ENCODE measurements around the gene CEACAM6.
A peak's percentile ranks its signal among the peaks of the same experiment; 100 is the strongest.
"Not testable (repeated sequence)": the region's sequence is repeated elsewhere in the genome, so short reads cannot be mapped to it uniquely, and the experiment has no call there.

CEACAM6 gene

DNA sequence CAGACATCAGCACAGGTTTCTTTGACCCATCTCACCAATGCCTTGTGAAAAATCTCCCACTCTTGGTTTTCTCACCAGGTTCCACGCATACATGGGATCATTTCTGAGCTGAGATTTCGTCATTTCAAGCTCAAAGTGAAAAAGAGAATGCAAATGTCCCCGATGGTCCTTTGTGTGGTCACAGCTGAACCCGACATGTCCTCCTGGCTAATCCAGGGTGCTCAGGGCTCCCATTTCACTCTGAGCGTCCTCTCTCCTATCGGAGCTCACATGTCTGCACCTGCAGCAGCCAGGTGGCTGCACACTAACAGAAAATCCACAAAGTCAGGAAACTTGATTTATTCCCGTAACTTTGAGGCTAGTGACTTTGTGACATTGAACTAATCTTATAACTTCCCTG is 31.7 kb downstream of the CEACAM6 start:
- Histone ChIP-seq H2AFZ (ENCODE audit: low read length) (no peak overlapping the region), H3K27me3 (ENCODE audit: insufficient read depth, low read length, poor library complexity, severe bottlenecking) (no peaks in the 10 kb centered on the region), H4K20me1 (ENCODE audit: insufficient read depth, low read length, poor library complexity, severe bottlenecking) (no peaks in the 10 kb centered on the region), H3K36me3 (ENCODE audit: insufficient read depth, low read length) (no peaks in the 10 kb centered on the region), H3K4me1 (ENCODE audit: insufficient read depth, low read length, poor library complexity, severe bottlenecking) (peaks cover 14% of the 10 kb centered on the region), H3K9me3 (ENCODE audit: insufficient read depth, low read depth, low read length) (no peaks in the 10 kb centered on the region), H3K9ac (ENCODE audit: low read depth, low read length, poor library complexity, severe bottlenecking) (no peak overlapping the region), H3F3A (ENCODE audit: low read depth) (no peaks in the 10 kb centered on the region), H3K79me2 (ENCODE audit: insufficient read depth, low read length) (no peaks in the 10 kb centered on the region), H3K9me2 (replicated peaks; ENCODE audit: low read depth, low read length) (no peaks in the 10 kb centered on the region), H3K4me2 (ENCODE audit: low read depth, low read length, poor library complexity, severe bottlenecking) (no peak overlapping the region), H3K4me3 (ENCODE audit: low read length, poor library complexity, severe bottlenecking) (no peak overlapping the region)
- no peak for TF ChIP-seq CTCF (conservative IDR thresholded peaks at IDR 0.05; ENCODE audit: low read length)
- TF ChIP-seq EZH2phosphoT487 (IDR thresholded peaks at IDR 0.05; ENCODE audit: borderline replicate concordance), result no peak

DNA sequence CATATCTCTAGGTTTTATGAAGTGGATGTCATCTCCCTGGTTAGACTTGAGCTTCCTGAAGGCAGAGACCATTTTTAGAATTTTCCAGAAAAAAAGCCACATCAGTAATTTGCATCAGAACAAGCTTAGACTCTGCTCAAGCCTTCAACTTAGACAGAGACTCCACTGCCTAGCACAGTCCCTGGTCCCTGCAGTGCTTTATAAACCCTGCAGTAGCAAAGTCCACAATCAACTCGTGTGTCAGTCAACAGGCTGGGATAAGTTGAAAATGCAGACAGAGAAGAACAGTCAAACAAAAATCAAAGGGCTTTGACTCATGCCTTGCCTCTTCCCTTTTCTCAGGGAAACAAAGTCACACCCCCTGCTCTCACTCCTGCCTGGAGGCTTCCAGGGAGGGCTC is 33.2 kb downstream of the CEACAM6 start:
- not testable (repeated sequence) for H3K4me2 ChIP-seq (ENCODE audit: low read depth, low read length, poor library complexity, severe bottlenecking); H2AFZ ChIP-seq (ENCODE audit: low read length); H3K9me3 ChIP-seq (ENCODE audit: insufficient read depth, low read depth, low read length); H3K36me3 ChIP-seq (ENCODE audit: insufficient read depth, low read length); H3F3A ChIP-seq (ENCODE audit: low read depth); H3K9me2 ChIP-seq (replicated peaks; ENCODE audit: low read depth, low read length); H3K9ac ChIP-seq (ENCODE audit: low read depth, low read length, poor library complexity, severe bottlenecking); H3K4me3 ChIP-seq (ENCODE audit: low read length, poor library complexity, severe bottlenecking); H4K20me1 ChIP-seq (ENCODE audit: insufficient read depth, low read length, poor library complexity, severe bottlenecking); H3K79me2 ChIP-seq (ENCODE audit: insufficient read depth, low read length); H3K27me3 ChIP-seq (ENCODE audit: insufficient read depth, low read length, poor library complexity, severe bottlenecking)
- H3K4me1 ChIP-seq (ENCODE audit: insufficient read depth, low read length, poor library complexity, severe bottlenecking), result peaks cover 12% of the 10 kb centered on the region

DNA sequence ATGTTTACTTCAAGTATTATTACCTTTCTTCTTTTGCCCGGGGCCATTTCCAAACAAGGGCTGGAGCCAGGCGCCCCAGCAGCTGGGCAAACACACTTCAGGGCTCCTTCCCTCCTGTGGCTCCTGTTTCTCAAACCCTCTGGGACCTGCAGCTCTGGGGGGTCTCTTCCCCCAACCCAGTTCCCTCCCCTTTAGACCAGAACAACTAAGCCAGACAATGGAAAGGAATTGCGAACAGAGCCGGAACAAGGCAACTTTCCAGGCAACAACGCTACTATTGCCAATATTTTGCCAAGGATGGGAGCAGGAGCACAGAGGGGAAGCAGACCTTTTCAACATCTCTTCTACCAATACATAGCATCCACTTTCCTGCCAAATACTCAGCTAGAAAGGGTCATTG is 33.7 kb downstream of the CEACAM6 start:
- H2AFZ ChIP-seq (ENCODE audit: low read length); H3F3A ChIP-seq (ENCODE audit: low read depth); H3K27me3 ChIP-seq (ENCODE audit: insufficient read depth, low read length, poor library complexity, severe bottlenecking); H3K4me2 ChIP-seq (ENCODE audit: low read depth, low read length, poor library complexity, severe bottlenecking); H3K9me3 ChIP-seq (ENCODE audit: insufficient read depth, low read depth, low read length); H3K9me2 ChIP-seq (replicated peaks; ENCODE audit: low read depth, low read length); H4K20me1 ChIP-seq (ENCODE audit: insufficient read depth, low read length, poor library complexity, severe bottlenecking); H3K9ac ChIP-seq (ENCODE audit: low read depth, low read length, poor library complexity, severe bottlenecking); H3K79me2 ChIP-seq (ENCODE audit: insufficient read depth, low read length); H3K36me3 ChIP-seq (ENCODE audit: insufficient read depth, low read length); H3K4me1 ChIP-seq (ENCODE audit: insufficient read depth, low read length, poor library complexity, severe bottlenecking); H3K4me3 ChIP-seq (ENCODE audit: low read length, poor library complexity, severe bottlenecking): not testable (repeated sequence)

- TF ChIP-seq EZH2phosphoT487 (IDR thresholded peaks at IDR 0.05; ENCODE audit: borderline replicate concordance) (no peak), CTCF (conservative IDR thresholded peaks at IDR 0.05; ENCODE audit: low read length) (peak; percentile 94)
These were observed 37.4 kb downstream of the CEACAM6 start for GRCh38 chr19:41792513-41793413.

More at GRCh38 chr19:41792513-41793413, 37.4 kb downstream of the CEACAM6 start:
- H3K4me3 ChIP-seq (ENCODE audit: low read length, poor library complexity, severe bottlenecking), result no peak overlapping the region
- H3K4me1 ChIP-seq (ENCODE audit: insufficient read depth, low read length, poor library complexity, severe bottlenecking), result no peaks in the 10 kb centered on the region
- H3K4me2 ChIP-seq (ENCODE audit: low read depth, low read length, poor library complexity, severe bottlenecking), result no peak overlapping the region
- no peaks in the 10 kb centered on the region for H3F3A ChIP-seq (ENCODE audit: low read depth)
- H3K9me2 ChIP-seq (replicated peaks; ENCODE audit: low read depth, low read length), result no peaks in the 10 kb centered on the region
- no peaks in the 10 kb centered on the region for H3K79me2 ChIP-seq (ENCODE audit: insufficient read depth, low read length)
- no peak overlapping the region for H3K9ac ChIP-seq (ENCODE audit: low read depth, low read length, poor library complexity, severe bottlenecking)
- no peaks in the 10 kb centered on the region for H4K20me1 ChIP-seq (ENCODE audit: insufficient read depth, low read length, poor library complexity, severe bottlenecking)
- H3K9me3 ChIP-seq (ENCODE audit: insufficient read depth, low read depth, low read length), result no peaks in the 10 kb centered on the region
- no peak overlapping the region for H2AFZ ChIP-seq (ENCODE audit: low read length)
- H3K27me3 ChIP-seq (ENCODE audit: insufficient read depth, low read length, poor library complexity, severe bottlenecking), result no peaks in the 10 kb centered on the region
- H3K36me3 ChIP-seq (ENCODE audit: insufficient read depth, low read length), result no peaks in the 10 kb centered on the region

All from Loucy (cell line).